DMS114 treated with DMSO at 0.1 percent for 48 hours (cell line): ENCODE measurements around the gene ACHE.
"Not testable (repeated sequence)": the region's sequence is repeated elsewhere in the genome, so short reads cannot be mapped to it uniquely, and the experiment has no call there.

Experiments
- DNase-seq: peaks from one replicate; lab custom pipeline; 2025; ENCODE audit not compliant: unreplicated experiment; lab: John Stamatoyannopoulos, UW

ACHE gene

GRCh38 chr7:100864263-100864845, 31.3 kb downstream of the ACHE start:
- no peak for DNase-seq

GRCh38 chr7:100863406-100863950, 32.2 kb downstream of the ACHE start:
- DNase-seq, result no peak

- DNase-seq, result no peak
Measured at GRCh38 chr7:100861616-100861985, 34.1 kb downstream of the ACHE start.

- DNase-seq, result no peak
Measured at GRCh38 chr7:100860702-100861615, 34.7 kb downstream of the ACHE start.

GRCh38 chr7:100859856-100860255, 35.8 kb downstream of the ACHE start:
- no peak for DNase-seq

GRCh38 chr7:100856871-100857282, 38.8 kb downstream of the ACHE start:
- no peak for DNase-seq

GRCh38 chr7:100855515-100855914, 40.2 kb downstream of the ACHE start:
- DNase-seq, result no peak

- not testable (repeated sequence) for DNase-seq
Measured at GRCh38 chr7:100854899-100855298, 40.8 kb downstream of the ACHE start.

- DNase-seq, result no peak
Measured at GRCh38 chr7:100854146-100854895, 41.4 kb downstream of the ACHE start.

- DNase-seq, result peak; percentile 75
Measured at GRCh38 chr7:100852048-100852872, 43.4 kb downstream of the ACHE start, which contains the start of gene SLC12A9. Gene SLC12A9 (plus strand): TSS chr7:100852713. CDS start chr7:100854198, 1,485 bp downstream.

GRCh38 chr7:100847360-100847759, 48.3 kb downstream of the ACHE start:
- no peak for DNase-seq

GRCh38 chr7:100840470-100841100, 55.1 kb downstream of the ACHE start:
- no peak for DNase-seq
